ENCODE measurements around the gene SLC51B.

DNA sequence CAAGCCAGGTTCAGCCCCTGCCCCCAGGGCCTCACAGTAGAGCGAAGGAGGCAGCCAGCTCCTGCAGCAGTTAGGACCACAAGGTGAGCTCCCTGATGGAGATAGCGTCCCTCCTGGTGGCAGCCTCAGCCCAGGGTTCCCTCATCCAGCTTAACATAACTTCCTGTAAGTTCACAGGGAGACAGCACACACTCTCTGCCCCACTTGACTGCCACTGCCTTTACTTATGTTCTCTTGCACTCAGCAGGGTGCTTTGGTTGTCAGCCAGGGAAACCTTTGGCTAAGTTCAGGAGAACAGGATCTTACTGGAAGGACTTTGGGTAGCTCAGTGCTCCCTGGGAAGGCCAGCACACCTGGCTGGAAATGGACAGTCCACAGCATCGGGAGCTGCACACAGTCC lies 42.2 kb downstream of the SLC51B start:
- TF ChIP-seq, protein P1, sequence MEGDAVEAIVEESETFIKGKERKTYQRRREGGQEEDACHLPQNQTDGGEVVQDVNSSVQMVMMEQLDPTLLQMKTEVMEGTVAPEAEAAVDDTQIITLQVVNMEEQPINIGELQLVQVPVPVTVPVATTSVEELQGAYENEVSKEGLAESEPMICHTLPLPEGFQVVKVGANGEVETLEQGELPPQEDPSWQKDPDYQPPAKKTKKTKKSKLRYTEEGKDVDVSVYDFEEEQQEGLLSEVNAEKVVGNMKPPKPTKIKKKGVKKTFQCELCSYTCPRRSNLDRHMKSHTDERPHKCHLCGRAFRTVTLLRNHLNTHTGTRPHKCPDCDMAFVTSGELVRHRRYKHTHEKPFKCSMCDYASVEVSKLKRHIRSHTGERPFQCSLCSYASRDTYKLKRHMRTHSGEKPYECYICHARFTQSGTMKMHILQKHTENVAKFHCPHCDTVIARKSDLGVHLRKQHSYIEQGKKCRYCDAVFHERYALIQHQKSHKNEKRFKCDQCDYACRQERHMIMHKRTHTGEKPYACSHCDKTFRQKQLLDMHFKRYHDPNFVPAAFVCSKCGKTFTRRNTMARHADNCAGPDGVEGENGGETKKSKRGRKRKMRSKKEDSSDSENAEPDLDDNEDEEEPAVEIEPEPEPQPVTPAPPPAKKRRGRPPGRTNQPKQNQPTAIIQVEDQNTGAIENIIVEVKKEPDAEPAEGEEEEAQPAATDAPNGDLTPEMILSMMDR (IDR thresholded peaks at IDR 0.05 in 2 of 3, conservative IDR thresholded peaks at IDR 0.05 in 1 of 3; ENCODE audit: borderline replicate concordance in 1 of 3, insufficient read depth in 1 of 3, low read depth in 2 of 3, low read length in 2 of 3) = no peak
- TF ChIP-seq REST (IDR thresholded peaks at IDR 0.05; ENCODE audit: low read depth) = no peak
- no peak for TF ChIP-seq POLR2A (IDR thresholded peaks at IDR 0.05; ENCODE audit: borderline replicate concordance, extremely low read depth, insufficient read depth, insufficient read length)
- TF ChIP-seq EZH2 (IDR thresholded peaks at IDR 0.05) = no peak
- TF ChIP-seq YY1 (IDR thresholded peaks at IDR 0.05; ENCODE audit: extremely low read depth, insufficient replicate concordance, low read depth, low read length) = no peak
- no peak for TF ChIP-seq ZNF274 (IDR thresholded peaks at IDR 0.05; ENCODE audit: low read depth, low read length)
- TF ChIP-seq SP1 (IDR thresholded peaks at IDR 0.05; ENCODE audit: low read depth) = no peak
- no peak for TF ChIP-seq POLR2AphosphoS5 (IDR thresholded peaks at IDR 0.05; ENCODE audit: low read depth, low read length)

Measured in HCT116 (cell line).